GM18951 (cell line): ENCODE data around the gene AOAH.

ENCODE experiments used
- POLR2A ChIP-seq: IDR thresholded peaks from 4 replicates; pipeline ENCODE4 v1.6.1; 2011; ENCODE audit warnings: mild to moderate bottlenecking; ENCODE audit not compliant: insufficient read length, insufficient read depth; ENCODE audit errors: extremely low read depth
- in situ Hi-C: fragments of 300-500 bp; cut with MboI; formaldehyde crosslinking; loops from one replicate; pipeline ENCODE4 v1.12.0; 2022; ENCODE audit warnings: low sequenced_read_pairs, mixed read lengths, inconsistent platforms; ENCODE audit not compliant: unreplicated experiment

AOAH gene

GRCh38 chr7:36668750-36669149, 55.5 kb downstream of the AOAH start:
- in situ Hi-C loops = no loop called here
- TF ChIP-seq POLR2A = no peak

- in situ Hi-C loops = no loop called here
- TF ChIP-seq POLR2A = no peak
These were observed 56.2 kb downstream of the AOAH start for GRCh38 chr7:36668080-36668479.

- no peak for TF ChIP-seq POLR2A
- in situ Hi-C loops = no loop called here
These were observed 57.1 kb downstream of the AOAH start for GRCh38 chr7:36667007-36667745.

- in situ Hi-C loops = no loop called here
- TF ChIP-seq POLR2A = no peak
These were observed 60.8 kb downstream of the AOAH start for GRCh38 chr7:36663481-36663880.

GRCh38 chr7:36661135-36661840, 63.0 kb downstream of the AOAH start:
- in situ Hi-C loops = no loop called here
- no peak for TF ChIP-seq POLR2A

- in situ Hi-C loops = no loop called here
- no peak for TF ChIP-seq POLR2A
These were observed 64.5 kb downstream of the AOAH start for GRCh38 chr7:36659638-36660341.

GRCh38 chr7:36659172-36659516, 65.2 kb downstream of the AOAH start:
- in situ Hi-C loops = no loop called here
- no peak for TF ChIP-seq POLR2A

- in situ Hi-C loops = no loop called here
- TF ChIP-seq POLR2A = no peak
These were observed 65.7 kb downstream of the AOAH start for GRCh38 chr7:36658335-36659171.

GRCh38 chr7:36657036-36657660, 67.1 kb downstream of the AOAH start:
- no peak for TF ChIP-seq POLR2A
- in situ Hi-C loops = no loop called here

- TF ChIP-seq POLR2A = no peak
- in situ Hi-C loops = no loop called here
These were observed 69.9 kb downstream of the AOAH start for GRCh38 chr7:36654436-36654835.

GRCh38 chr7:36653663-36654355, 70.5 kb downstream of the AOAH start:
- in situ Hi-C loops = no loop called here

More at GRCh38 chr7:36653663-36654355, 70.5 kb downstream of the AOAH start:
- TF ChIP-seq POLR2A = no peak
